DMS114 treated with DMSO at 0.1 percent for 48 hours (cell line): ENCODE measurements around the gene FMO3.

Source experiments
- DNase-seq: peaks from one replicate; lab custom pipeline; 2025; ENCODE audit not compliant: unreplicated experiment; lab: John Stamatoyannopoulos, UW

The FMO3 gene

GRCh38 chr1:171155484-171155883, 64.8 kb downstream of the FMO3 start:
- DNase-seq, result no peak

DNA sequence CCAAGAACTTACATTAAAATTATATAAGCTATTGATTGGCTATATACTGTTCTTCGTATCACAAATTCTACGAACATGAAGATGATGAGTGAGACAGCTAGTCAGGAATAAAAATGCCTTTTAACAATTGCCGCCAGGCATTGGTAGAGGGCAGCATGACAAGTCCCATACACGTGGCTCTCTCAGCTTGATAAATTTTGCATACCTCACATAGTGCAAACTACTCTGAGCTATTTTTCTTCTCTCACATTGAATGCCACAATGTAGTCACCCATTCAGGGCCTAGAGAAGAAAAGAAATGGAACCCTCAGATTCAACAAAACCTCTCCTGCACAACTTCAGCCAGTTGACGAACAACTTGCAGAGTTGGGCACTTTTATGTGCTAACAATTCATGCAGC, 67.4 kb downstream of the FMO3 start:
- DNase-seq, result no peak

- DNase-seq, result no peak
These were observed 67.8 kb downstream of the FMO3 start for GRCh38 chr1:171158551-171158950.

DNA sequence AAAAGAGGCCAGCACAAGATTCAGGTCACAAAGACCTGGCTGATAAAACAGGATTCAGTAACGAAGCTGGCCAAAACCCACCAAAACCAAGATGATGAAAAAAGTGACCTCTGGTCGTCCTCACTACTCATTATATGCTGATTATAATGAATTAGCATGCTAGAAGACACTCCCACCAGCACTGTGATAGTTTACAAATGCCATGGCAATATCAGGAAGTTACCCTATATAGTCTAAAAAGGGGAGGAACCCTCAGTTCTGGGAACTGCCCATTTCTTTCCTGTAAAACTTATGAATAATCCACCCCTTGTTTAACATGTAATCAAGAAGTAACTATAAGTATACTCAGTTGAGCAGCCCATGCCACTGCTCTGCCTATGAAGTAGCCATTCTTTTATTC, 68.4 kb downstream of the FMO3 start:
- DNase-seq, result no peak

DNA sequence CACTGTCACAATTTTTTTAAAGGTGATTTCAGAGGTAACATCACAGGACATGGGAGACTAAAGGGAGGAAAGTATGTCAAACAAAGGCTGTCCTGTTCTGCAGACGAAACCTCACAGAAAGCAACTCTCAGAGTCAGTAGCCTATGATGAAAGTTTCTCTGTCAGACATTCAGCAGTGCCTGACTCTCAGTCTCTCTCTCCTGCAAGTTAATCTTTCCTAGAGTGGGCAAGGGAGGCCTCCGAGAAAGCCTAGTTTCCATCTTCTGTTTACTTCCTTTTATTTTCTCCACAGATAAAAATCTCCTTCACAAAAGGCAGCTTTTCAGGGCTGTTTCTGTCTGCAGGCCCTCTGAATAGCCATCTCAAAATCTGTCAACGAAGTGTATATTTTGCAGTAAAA, 69.5 kb downstream of the FMO3 start:
- no peak for DNase-seq

- DNase-seq, result no peak
These were observed 70.1 kb downstream of the FMO3 start for GRCh38 chr1:171160639-171161354.

- DNase-seq, result no peak
These were observed 70.7 kb downstream of the FMO3 start for GRCh38 chr1:171161431-171161830.

- DNase-seq, result no peak
These were observed 75.7 kb downstream of the FMO3 start for GRCh38 chr1:171166361-171166760.
